Large intestine (tissue), 3 donors: ENCODE data around the gene KIF21A. TPM values are rescaled to one million over a fixed set of nuclear protein-coding genes. Genes with fewer than 3 reads are reported as not detected.

Source experiments
- DNase-seq, 2 donors: peaks; one replicate each; pipeline versions ENCODE4 v3.0.0 to v3.0.0-alpha.2; 2013
- H3K27ac ChIP-seq: one replicate; pipeline ENCODE4 v1.5.1; 2013; ENCODE audit warnings: low read length
- H3K27me3 ChIP-seq: 2 replicates; pipeline ENCODE4 v1.6.1; 2013; ENCODE audit warnings: low read length; ENCODE audit not compliant: control insufficient read depth, insufficient read depth
- H3K36me3 ChIP-seq: 2 replicates; pipeline ENCODE4 v1.6.1; 2013; ENCODE audit warnings: low read length; ENCODE audit not compliant: control insufficient read depth, insufficient read depth
- H3K4me1 ChIP-seq: one replicate; pipeline ENCODE4 v1.6.1; 2013; ENCODE audit warnings: low read length; ENCODE audit not compliant: control insufficient read depth, insufficient read depth
- H3K4me3 ChIP-seq: one replicate; pipeline ENCODE4 v1.5.1; 2013; ENCODE audit warnings: low read length
- H3K9me3 ChIP-seq: one replicate; pipeline ENCODE4 v1.6.1; 2013; ENCODE audit warnings: mild to moderate bottlenecking, low read depth, low read length, moderate library complexity; ENCODE audit not compliant: control insufficient read depth
- WGBS: methylation state at CpG from one replicate; pipeline ENCODE4 v1.1.5; 2013; ENCODE audit warnings: low lambda C conversion rate; ENCODE audit not compliant: insufficient coverage; 5-methylcytosine and 5-hydroxymethylcytosine counted together
- polyA plus RNA-seq: library from polyadenylated mRNA; unstranded; fragments of 120-200 nt; gene quantifications from one replicate; pipeline ENCODE4 v1.2.1, GENCODE V29; 2013

The KIF21A gene
- polyA plus RNA-seq, 1 donor = 35.5 TPM

- H3K9me3 ChIP-seq = no peaks in the 10 kb centered on the region
- no peaks in the 10 kb centered on the region for H3K27me3 ChIP-seq
- H3K27ac ChIP-seq = no peak overlapping the region
- no peaks in the 10 kb centered on the region for H3K4me1 ChIP-seq
- no peaks in the 10 kb centered on the region for H3K36me3 ChIP-seq
- H3K4me3 ChIP-seq = no peak overlapping the region
- no peak for DNase-seq
- WGBS = no CpG with 5 or more reads among the region's 1 CpG
Measured at GRCh38 chr12:39431797-39432196, 11.1 kb downstream of the KIF21A start.

DNA sequence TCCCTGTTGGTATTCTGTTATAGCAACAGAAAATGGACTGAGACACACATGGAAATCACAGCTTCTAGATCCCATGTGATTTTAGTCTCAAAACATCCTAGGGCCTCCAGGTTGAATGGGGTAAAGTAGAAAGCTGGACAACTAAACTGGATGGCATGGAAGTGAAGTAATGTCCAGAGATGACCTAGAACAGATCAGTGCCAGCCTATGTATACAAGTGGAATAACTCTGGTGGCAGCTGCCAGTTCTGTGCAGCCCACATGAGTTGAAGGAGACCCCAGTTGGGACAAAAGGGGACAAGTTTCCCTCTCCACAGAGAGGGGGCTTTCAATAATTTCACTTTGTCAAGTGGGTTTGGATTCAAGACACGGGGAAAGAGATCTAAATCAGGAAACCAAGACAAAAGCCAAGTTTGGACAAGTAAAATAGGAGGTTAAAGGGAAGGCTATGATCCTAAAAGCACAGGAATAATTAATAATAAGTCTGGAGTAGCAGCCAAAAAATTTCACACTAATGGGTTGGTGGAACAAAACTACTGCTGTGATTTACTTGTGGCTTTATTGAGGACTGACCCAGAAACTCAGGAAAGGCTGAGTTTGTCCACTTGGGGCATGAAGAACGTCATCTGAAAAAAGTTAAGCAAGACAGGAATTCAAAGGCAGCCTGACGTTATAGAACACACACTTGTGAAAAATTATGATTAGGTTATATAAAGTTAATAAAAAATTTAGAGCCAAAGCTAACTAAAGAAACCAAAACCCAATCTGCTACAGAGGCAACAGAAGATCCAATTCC is 11.7 kb downstream of the KIF21A start:
- no peaks in the 10 kb centered on the region for H3K36me3 ChIP-seq
- H3K4me1 ChIP-seq = no peaks in the 10 kb centered on the region
- no peaks in the 10 kb centered on the region for H3K27me3 ChIP-seq
- WGBS = 79% methylated on average over 3 of the region's 3 CpGs
- no peak overlapping the region for H3K27ac ChIP-seq
- H3K9me3 ChIP-seq = no peaks in the 10 kb centered on the region
- no peak for DNase-seq
- no peak overlapping the region for H3K4me3 ChIP-seq

DNA sequence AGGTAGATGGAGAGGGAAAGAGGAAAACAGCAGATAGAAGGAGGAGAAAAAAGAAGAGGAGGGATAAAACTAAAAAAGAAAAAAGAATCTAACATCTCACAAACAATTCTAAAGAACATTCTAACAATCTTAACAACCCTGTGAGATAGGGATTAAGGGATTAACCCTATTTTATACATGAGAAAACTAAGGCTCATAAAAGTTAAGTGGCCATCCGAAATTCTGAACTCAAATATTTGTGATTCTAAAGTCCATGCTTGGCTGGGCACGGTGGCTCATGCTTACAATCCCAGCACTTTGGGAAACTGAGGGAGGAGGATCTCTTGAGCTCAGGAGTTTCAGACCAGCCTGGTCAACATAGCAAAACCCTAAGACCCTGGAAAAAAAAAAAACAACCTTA is 13.1 kb downstream of the KIF21A start:
- DNase-seq = no peak
- no peaks in the 10 kb centered on the region for H3K9me3 ChIP-seq
- no CpG with 5 or more reads among the region's 2 CpGs for WGBS

GRCh38 chr12:39427360-39427808 is 15.5 kb downstream of the KIF21A start:
- no peaks in the 10 kb centered on the region for H3K9me3 ChIP-seq
- no peak overlapping the region for H3K4me3 ChIP-seq
- no peaks in the 10 kb centered on the region for H3K36me3 ChIP-seq
- H3K4me1 ChIP-seq = no peaks in the 10 kb centered on the region
- no peak for DNase-seq
- H3K27ac ChIP-seq = no peak overlapping the region
- WGBS = no CpG with 5 or more reads among the region's 3 CpGs
- H3K27me3 ChIP-seq = no peaks in the 10 kb centered on the region

More for the DNA sequence above, 13.1 kb downstream of the KIF21A start:
- no peak overlapping the region for H3K4me3 ChIP-seq
- no peak overlapping the region for H3K27ac ChIP-seq
- H3K27me3 ChIP-seq = no peaks in the 10 kb centered on the region
- no peaks in the 10 kb centered on the region for H3K4me1 ChIP-seq
- no peaks in the 10 kb centered on the region for H3K36me3 ChIP-seq

GRCh38 chr12:39426636-39427240 is 16.2 kb downstream of the KIF21A start:
- no peak overlapping the region for H3K4me3 ChIP-seq
- H3K27me3 ChIP-seq = no peaks in the 10 kb centered on the region
- WGBS = no CpG with 5 or more reads among the region's 3 CpGs
- no peaks in the 10 kb centered on the region for H3K9me3 ChIP-seq
- H3K27ac ChIP-seq = no peak overlapping the region
- no peak for DNase-seq
- no peaks in the 10 kb centered on the region for H3K36me3 ChIP-seq
- H3K4me1 ChIP-seq = no peaks in the 10 kb centered on the region

DNA sequence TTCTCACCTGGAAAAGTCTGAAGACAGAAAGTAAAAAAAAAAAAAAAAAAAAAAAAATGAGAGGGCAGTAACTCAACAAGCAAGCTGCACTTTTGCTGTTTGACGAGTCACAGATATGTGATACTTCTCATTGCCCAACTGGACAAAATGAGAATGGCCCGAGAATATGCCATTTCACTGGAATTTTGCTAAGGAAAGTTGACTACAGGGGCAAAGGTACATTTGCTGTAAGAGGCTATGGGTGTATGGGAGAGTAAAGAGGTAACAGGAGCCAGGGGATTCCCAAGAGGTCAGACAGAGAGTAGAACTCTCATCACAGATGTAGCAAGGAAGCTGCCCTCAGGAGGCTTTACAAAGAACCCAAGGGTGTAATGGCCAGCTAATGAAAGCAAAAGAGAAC is 22.9 kb downstream of the KIF21A start:
- H3K36me3 ChIP-seq = no peaks in the 10 kb centered on the region
- no CpG with 5 or more reads among the region's 2 CpGs for WGBS
- no peak overlapping the region for H3K4me3 ChIP-seq
- H3K27me3 ChIP-seq = no peaks in the 10 kb centered on the region
- no peaks in the 10 kb centered on the region for H3K9me3 ChIP-seq
- no peak for DNase-seq
- no peak overlapping the region for H3K27ac ChIP-seq
- H3K4me1 ChIP-seq = no peaks in the 10 kb centered on the region

DNA sequence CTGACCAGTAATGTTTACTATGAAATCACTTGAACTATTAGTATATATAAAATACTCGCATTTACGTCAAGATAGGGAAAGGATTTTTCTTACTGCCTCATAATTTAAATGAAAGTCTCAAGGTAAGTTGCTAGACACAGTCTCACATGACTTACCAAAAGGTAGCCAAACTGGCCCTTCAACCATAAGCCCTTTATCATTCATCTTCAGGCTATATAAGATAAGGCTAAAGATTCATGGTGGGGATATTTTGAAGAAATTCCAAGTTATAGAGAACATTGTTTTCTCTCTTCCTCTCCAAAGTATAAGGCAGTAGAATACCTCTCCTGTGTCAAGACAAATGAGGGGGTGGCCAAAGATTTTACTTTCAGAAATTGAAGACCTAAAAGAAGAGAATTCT is 23.4 kb downstream of the KIF21A start:
- Histone ChIP-seq H3K27me3 (no peaks in the 10 kb centered on the region), H3K9me3 (no peaks in the 10 kb centered on the region), H3K4me1 (no peaks in the 10 kb centered on the region), H3K36me3 (no peaks in the 10 kb centered on the region), H3K27ac (no peak overlapping the region), H3K4me3 (no peak overlapping the region)
- no CpG with 5 or more reads among the region's 2 CpGs for WGBS
- no peak for DNase-seq

- Histone ChIP-seq H3K36me3 (no peaks in the 10 kb centered on the region), H3K4me3 (no peak overlapping the region), H3K9me3 (no peaks in the 10 kb centered on the region), H3K27ac (no peak overlapping the region), H3K27me3 (no peaks in the 10 kb centered on the region), H3K4me1 (no peaks in the 10 kb centered on the region)
- no CpG with 5 or more reads among the region's 2 CpGs for WGBS
- DNase-seq = no peak
Measured at GRCh38 chr12:39417916-39418315, 25.0 kb downstream of the KIF21A start.

DNA sequence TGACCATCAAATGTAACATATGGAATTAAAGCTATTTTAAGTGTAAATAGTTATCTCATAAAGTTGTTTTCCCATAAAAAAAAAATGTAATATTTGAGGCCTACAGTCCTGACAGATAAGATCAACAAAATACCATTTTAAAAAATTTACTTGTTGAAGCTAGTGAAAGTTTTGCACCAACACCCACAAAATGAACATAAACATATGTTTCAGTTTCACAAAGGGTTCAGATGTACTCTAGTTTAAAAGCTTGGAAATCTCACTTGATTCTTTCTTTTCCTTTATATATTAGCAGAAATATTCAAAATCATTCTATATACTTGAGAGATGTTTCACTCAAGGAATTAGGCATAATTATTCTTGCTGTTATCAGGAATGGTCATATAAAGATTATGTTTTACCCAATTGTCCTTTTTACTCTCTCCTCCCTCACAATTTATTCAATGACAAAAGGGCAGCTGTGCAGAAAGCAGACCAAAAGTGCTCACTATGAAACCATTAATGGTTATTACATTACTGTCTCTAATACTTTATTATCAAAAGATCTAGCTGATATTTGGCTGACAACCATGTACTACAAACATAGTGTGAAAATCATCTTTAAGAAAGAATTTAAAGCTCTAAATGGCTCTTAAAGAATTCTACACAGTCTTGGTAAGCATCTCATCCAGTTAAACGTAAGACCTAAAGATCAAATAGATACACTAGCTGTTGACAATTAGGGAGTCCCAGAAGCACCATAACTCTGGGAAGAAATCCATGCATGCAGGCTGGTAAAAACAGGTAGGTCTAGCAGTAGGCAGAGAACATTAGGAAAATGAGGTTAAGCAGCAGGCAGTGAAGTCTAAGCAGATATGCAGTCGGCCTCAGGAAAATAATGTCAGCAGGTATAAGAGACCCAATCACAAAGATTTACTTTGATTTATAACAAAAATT is 28.8 kb downstream of the KIF21A start:
- no peak overlapping the region for H3K27ac ChIP-seq
- 65% methylated on average over 2 of the region's 2 CpGs for WGBS
- H3K27me3 ChIP-seq = no peaks in the 10 kb centered on the region
- H3K4me1 ChIP-seq = no peaks in the 10 kb centered on the region
- no peak overlapping the region for H3K4me3 ChIP-seq
- no peak for DNase-seq
- no peaks in the 10 kb centered on the region for H3K9me3 ChIP-seq
- peaks cover 3% of the 10 kb centered on the region for H3K36me3 ChIP-seq

DNA sequence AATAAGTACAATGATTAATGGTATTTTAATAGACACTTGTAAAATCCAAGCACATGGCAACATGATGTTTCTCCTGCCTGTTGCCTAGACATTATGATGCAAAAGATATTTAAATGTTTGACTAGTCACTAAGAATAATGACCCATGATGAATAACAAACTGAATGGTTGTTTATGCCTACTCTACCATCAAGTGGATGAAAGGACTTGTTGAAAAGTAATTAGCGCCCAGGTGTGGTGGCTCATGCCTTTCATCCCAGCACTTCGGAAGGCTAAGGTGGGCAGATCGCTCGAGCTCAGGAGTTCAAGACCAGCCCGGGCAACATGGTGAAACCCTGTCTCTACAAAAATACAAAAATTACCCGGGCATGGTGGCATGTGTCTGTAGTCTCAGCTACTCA is 30.7 kb downstream of the KIF21A start:
- Histone ChIP-seq H3K27me3 (no peaks in the 10 kb centered on the region), H3K9me3 (no peaks in the 10 kb centered on the region), H3K36me3 (peaks cover 3% of the 10 kb centered on the region), H3K27ac (no peak overlapping the region), H3K4me1 (no peaks in the 10 kb centered on the region), H3K4me3 (no peak overlapping the region)
- DNase-seq = no peak
- no CpG with 5 or more reads among the region's 6 CpGs for WGBS
